Uterus (tissue), 2 donors: ENCODE data around the gene VIM.

ENCODE experiments used
- CTCF ChIP-seq, 4 experiments: fragments of 200-600 bp in 2 of 4; fragments of 450-650 bp in 2 of 4; sonication (generic) in 2 of 4; IDR thresholded peaks; one replicate each; pipeline ENCODE4 v1.5.1; 2016 to 2019; ENCODE audit warnings: antibody characterized with exemption in 4 of 4, mild to moderate bottlenecking in 2 of 4, moderate library complexity in 1 of 4
- POLR2A ChIP-seq, 2 donors: fragments of 450-650 bp; IDR thresholded peaks; one replicate each; pipeline ENCODE4 v1.6.1; 2016; ENCODE audit warnings: antibody characterized with exemption in 2 of 2, mild to moderate bottlenecking in 1 of 2, moderate library complexity in 1 of 2

GRCh38 chr10:17219024-17219423, 9.0 kb upstream of the VIM start:
- TF ChIP-seq CTCF (IDR thresholded peaks at IDR 0.05) (no peak), POLR2A (IDR thresholded peaks at IDR 0.05) (no peak)
